Effector memory CD4-positive, alpha-beta T cell (primary cell): Measurements from ENCODE around the gene OR5M11.
"Not testable (repeated sequence)": the region's sequence is repeated elsewhere in the genome, so short reads cannot be mapped to it uniquely, and the experiment has no call there.

ENCODE experiments used
- DNase-seq, 3 donors: peaks; one replicate each; pipeline ENCODE4 v3.0.0-alpha.2; 2020
- H3K27ac ChIP-seq: 2 replicates; pipeline ENCODE4 v1.7.0; 2013; ENCODE audit warnings: mild to moderate bottlenecking, low read length, moderate library complexity; ENCODE audit not compliant: insufficient read depth, poor library complexity, severe bottlenecking
- H3K27me3 ChIP-seq: replicated peaks from 2 replicates; pipeline ENCODE4 v1.7.0; 2013; ENCODE audit warnings: mild to moderate bottlenecking, low read length; ENCODE audit not compliant: insufficient read depth, control insufficient read depth, poor library complexity, severe bottlenecking
- H3K36me3 ChIP-seq: 2 replicates; pipeline ENCODE4 v1.7.0; 2013; ENCODE audit warnings: mild to moderate bottlenecking, low read length, moderate library complexity; ENCODE audit not compliant: control insufficient read depth, insufficient read depth
- H3K4me1 ChIP-seq: 2 replicates; pipeline ENCODE4 v1.7.0; 2013; ENCODE audit warnings: low read length, mild to moderate bottlenecking; ENCODE audit not compliant: control insufficient read depth, insufficient read depth, poor library complexity, severe bottlenecking
- H3K4me3 ChIP-seq: 2 replicates; pipeline ENCODE4 v1.7.0; 2013; ENCODE audit warnings: low read length, low read depth, mild to moderate bottlenecking; ENCODE audit not compliant: insufficient read depth, poor library complexity, severe bottlenecking
- H3K9me3 ChIP-seq: 2 replicates; pipeline ENCODE4 v1.7.0; 2013; ENCODE audit warnings: mild to moderate bottlenecking, low read length, moderate library complexity; ENCODE audit not compliant: control insufficient read depth
- total RNA-seq, 3 donors: gene quantifications; one replicate each; lab custom pipeline; 2026; lab: John Stamatoyannopoulos, UW

Gene OR5M11
- total RNA-seq, result 0 reads per million in 3 donors

GRCh38 chr11:56543157-56543556, at the start of gene OR5M11:
Gene OR5M11, minus strand, starts transcription at chr11:56543257. Its CDS starts 0 bp downstream, at chr11:56543257.
- no peaks in the 10 kb centered on the region for H3K4me1 ChIP-seq
- H3K27me3 ChIP-seq, result no peaks in the 10 kb centered on the region
- H3K4me3 ChIP-seq, result no peak within 1 kb of the TSS
- no peaks in the 10 kb centered on the region for H3K9me3 ChIP-seq
- no peak within 1 kb of the TSS for H3K27ac ChIP-seq
- no peaks in the 10 kb centered on the region for H3K36me3 ChIP-seq
- DNase-seq, result no peak

DNA sequence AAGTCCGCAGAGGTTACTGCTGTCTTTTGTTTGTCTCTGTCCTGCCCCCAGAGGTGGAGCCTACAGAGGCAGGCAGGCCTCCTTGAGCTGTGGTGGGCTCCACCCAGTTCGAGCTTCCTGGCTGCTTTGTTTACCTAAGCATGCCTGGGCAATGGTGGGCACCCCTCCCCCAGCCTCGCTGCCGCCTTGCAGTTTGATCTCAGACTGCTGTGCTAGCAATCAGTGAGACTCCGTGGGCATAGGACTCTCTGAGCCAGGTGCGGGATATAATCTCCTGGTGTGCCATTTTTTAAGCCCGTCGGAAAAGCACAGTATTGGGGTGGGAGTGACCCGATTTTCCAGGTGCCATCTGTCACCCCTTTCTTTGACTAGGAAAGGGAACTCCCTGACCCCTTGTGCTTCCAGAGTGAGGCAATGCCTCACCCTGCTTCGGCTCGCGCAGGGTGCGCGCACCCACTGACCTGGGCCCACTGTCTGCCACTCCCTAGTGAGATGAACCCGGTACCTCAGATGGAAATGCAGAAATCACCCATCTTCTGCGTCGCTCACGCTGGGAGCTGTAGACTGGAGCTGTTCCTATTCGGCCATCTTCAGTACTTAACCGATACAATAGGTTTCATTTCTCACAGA, 49.1 kb upstream of the OR5M11 start:
- H3K36me3 ChIP-seq, H3K9me3 ChIP-seq, H3K4me1 ChIP-seq, DNase-seq, H3K27ac ChIP-seq, H3K27me3 ChIP-seq, H3K4me3 ChIP-seq: not testable (repeated sequence)

DNA sequence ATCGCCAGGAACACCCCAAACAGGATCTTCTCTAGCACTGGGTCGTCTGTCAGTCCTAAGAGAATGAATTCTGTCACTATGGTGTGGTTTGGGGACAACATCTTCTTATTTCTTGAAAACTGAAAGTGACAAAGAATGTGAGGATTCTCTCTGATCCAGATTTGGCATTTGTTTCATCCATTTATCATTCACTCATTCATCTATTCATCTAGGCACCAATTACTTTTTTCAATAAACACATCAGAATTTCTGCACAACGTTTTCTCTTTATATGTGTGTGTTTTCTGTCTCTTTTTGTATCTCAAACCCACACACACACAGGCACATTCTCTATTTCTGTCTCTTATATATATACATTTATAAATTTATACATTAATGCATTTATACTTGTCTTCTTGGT, 34.6 kb upstream of the OR5M11 start, which contains the start of gene OR5M10:
Gene OR5M10 (minus strand): TSS at position 101 of the 400 bp plus-strand sequence. CDS start 0 bp downstream, at position 101.
- no peaks in the 10 kb centered on the region for H3K27me3 ChIP-seq
- DNase-seq, result no peak

DNA sequence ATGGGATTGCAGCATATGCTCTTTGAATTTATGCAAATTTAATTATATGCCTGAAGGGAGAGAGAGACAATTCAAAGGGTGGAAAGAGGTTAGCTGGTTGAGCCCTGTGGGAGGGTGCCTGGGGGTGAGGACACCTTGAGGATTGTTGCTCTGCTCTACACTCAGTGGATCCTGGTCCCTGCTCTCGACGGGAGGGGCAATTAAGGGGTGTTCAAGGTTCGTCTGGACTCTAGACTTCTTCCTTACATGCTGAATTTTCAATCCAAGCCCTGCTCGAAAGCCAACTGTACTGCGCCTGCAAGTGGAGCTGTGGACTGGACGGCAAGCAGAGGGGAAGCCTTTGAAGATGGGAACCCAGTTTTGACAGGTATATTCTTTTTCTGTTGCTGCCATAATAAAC, 15.5 kb upstream of the OR5M11 start:
- Histone ChIP-seq H3K4me3 (no peak overlapping the region), H3K9me3 (no peaks in the 10 kb centered on the region), H3K27ac (no peak overlapping the region), H3K4me1 (no peaks in the 10 kb centered on the region), H3K36me3 (no peaks in the 10 kb centered on the region), H3K27me3 (no peaks in the 10 kb centered on the region)
- DNase-seq, result no peak

More for the DNA sequence above, 34.6 kb upstream of the OR5M11 start, which contains the start of gene OR5M10:
- H3K4me1 ChIP-seq, result no peaks in the 10 kb centered on the region
- no peaks in the 10 kb centered on the region for H3K36me3 ChIP-seq
- H3K9me3 ChIP-seq, result no peaks in the 10 kb centered on the region
- no peak within 1 kb of the TSS for H3K4me3 ChIP-seq
- no peak within 1 kb of the TSS for H3K27ac ChIP-seq

GRCh38 chr11:56554691-56555090, 11.6 kb upstream of the OR5M11 start:
- not testable (repeated sequence) for H3K27ac ChIP-seq, DNase-seq, H3K4me1 ChIP-seq, H3K27me3 ChIP-seq, H3K4me3 ChIP-seq, H3K9me3 ChIP-seq, H3K36me3 ChIP-seq

GRCh38 chr11:56545531-56545930, 2.5 kb upstream of the OR5M11 start:
- Histone ChIP-seq H3K4me3 (no peak overlapping the region), H3K27me3 (no peaks in the 10 kb centered on the region), H3K9me3 (no peaks in the 10 kb centered on the region), H3K36me3 (no peaks in the 10 kb centered on the region), H3K27ac (no peak overlapping the region), H3K4me1 (no peaks in the 10 kb centered on the region)
- no peak for DNase-seq

DNA sequence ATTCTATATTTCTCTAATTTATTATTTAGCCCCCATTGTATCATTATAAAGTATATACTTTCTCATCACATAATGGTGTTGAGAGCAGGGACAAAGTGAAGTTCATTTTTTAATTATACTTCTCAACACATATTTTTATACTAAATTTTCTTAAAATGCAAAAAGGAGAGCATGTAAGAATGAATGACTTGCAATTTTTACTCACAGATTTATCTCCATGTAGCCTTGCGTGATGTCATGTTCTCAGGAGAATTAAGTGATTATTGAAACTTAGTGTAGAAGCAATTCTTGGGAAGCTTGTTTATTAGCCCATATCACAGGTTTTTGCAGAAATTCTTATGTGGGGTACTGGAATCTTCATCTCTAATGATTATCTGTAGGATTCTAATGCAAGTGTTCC, 682 bp upstream of the OR5M11 start:
- no peaks in the 10 kb centered on the region for H3K36me3 ChIP-seq
- H3K27ac ChIP-seq, result no peak overlapping the region
- H3K4me1 ChIP-seq, result no peaks in the 10 kb centered on the region
- H3K9me3 ChIP-seq, result no peaks in the 10 kb centered on the region
- DNase-seq, result no peak
- H3K27me3 ChIP-seq, result no peaks in the 10 kb centered on the region
- no peak overlapping the region for H3K4me3 ChIP-seq

- DNase-seq, result no peak
- Histone ChIP-seq H3K27me3 (no peaks in the 10 kb centered on the region), H3K36me3 (no peaks in the 10 kb centered on the region), H3K4me1 (no peaks in the 10 kb centered on the region), H3K9me3 (no peaks in the 10 kb centered on the region), H3K27ac (no peak overlapping the region), H3K4me3 (no peak overlapping the region)
These were observed 9.9 kb downstream of the OR5M11 start for GRCh38 chr11:56533054-56533740.

- Histone ChIP-seq H3K27ac (no peak overlapping the region), H3K4me3 (no peak overlapping the region), H3K36me3 (no peaks in the 10 kb centered on the region), H3K27me3 (no peaks in the 10 kb centered on the region), H3K4me1 (no peaks in the 10 kb centered on the region), H3K9me3 (no peaks in the 10 kb centered on the region)
- DNase-seq, result no peak
These were observed 11.2 kb downstream of the OR5M11 start for GRCh38 chr11:56531856-56532255.

- Histone ChIP-seq H3K9me3 (no peaks in the 10 kb centered on the region), H3K4me1 (no peaks in the 10 kb centered on the region), H3K27ac (no peak overlapping the region)
These were observed 21.0 kb downstream of the OR5M11 start for GRCh38 chr11:56522008-56522407.

More at GRCh38 chr11:56522008-56522407, 21.0 kb downstream of the OR5M11 start:
- no peaks in the 10 kb centered on the region for H3K36me3 ChIP-seq
- no peak for DNase-seq
- H3K27me3 ChIP-seq, result no peaks in the 10 kb centered on the region
- H3K4me3 ChIP-seq, result no peak overlapping the region
